ENCODE data around the gene SCN5A.

Gene SCN5A

DNA sequence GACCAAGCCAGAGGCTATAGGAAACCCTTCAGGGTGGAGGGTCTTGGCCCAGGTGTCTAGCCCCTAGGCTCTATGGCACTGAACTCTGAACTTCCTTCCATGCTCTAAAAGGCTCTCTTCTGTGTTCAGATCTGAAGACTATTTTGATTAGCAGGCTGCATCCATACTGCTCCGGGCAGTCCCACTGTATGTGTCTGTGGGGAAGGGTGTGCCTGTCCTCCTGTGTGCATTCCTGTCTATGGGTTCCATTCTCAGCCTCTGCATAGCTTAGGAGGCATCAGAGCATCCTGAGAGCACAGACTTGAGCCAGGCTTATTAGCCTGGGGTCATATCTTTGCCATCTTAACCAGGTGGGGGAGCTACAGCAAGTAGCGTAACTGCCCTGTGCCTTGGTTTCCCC lies 115.3 kb downstream of the SCN5A start:
- DNase-seq: no peak

GRCh38 chr3:38533285-38533976 lies 116.1 kb downstream of the SCN5A start:
- DNase-seq: no peak

GRCh38 chr3:38532529-38532928 lies 117.0 kb downstream of the SCN5A start:
- DNase-seq: no peak

- DNase-seq: no peak
These were observed 121.0 kb downstream of the SCN5A start for GRCh38 chr3:38528457-38528856.

DNA sequence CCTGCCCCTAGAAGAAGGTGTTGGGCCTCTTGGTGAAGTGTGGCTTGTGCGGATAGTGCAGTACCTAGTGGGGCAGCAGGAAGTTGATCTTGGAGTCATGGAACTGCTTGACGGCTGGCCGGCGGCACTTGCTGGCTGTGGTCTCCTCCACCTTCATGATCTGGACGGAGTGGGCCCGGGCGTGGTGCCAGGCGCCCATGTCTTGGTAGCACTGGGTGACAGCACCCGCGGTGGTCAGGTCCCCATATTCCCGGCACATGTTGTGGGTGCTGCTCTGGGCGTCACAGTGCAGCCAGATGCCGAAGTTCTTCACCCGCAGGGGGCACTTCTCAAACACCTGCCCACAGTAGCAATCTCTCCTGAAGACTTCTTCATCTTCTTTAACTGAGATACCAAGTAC lies 122.7 kb downstream of the SCN5A start:
- DNase-seq: no peak

DNA sequence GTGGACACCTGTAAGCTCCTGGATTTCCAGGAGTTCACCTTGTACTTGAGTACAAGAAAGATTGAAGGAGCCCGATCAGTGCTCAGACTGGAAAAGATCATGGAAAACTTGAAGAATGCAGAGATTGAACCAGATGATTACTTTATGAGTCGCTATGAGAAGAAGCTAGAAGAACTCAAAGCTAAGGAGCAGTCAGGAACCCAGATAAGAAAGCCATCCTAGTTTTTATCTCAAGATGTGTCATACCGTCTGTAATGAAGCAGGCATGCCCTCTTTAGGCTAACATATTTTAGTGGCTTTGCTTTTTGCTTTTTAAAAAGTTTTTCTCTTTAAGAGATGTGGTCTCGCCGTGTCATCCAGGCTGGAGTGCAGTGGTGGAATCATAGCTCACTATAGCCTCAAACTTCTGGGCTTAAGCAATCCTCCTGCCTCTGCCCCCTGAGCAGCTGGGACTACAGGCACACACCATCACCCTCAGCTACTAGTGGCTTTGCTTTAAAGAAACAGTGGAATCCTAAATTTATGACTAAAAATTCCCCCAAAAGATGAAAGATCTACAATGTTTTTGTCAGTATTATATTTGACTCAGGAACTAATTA lies 125.2 kb downstream of the SCN5A start:
- DNase-seq: no peak

DNA sequence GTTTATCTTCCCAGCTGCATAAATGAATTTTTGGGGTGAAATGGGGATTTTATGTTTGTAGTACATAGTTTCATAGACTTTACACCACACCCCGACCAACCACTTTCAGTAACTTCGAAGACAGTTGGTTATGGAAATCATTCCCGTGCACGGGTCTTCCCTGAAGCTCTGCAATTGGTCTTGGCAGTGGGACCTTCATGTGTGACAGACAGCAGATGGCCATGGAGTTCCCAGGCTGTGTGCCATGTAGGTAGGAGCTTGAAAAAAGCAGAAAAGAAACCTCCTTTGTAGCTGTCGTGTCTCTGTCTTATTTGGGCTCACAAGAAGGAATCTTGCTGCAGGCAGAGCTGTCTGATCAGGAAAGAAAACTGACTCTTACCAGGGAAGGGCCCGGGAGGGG lies 127.5 kb downstream of the SCN5A start:
- DNase-seq: no peak

DNA sequence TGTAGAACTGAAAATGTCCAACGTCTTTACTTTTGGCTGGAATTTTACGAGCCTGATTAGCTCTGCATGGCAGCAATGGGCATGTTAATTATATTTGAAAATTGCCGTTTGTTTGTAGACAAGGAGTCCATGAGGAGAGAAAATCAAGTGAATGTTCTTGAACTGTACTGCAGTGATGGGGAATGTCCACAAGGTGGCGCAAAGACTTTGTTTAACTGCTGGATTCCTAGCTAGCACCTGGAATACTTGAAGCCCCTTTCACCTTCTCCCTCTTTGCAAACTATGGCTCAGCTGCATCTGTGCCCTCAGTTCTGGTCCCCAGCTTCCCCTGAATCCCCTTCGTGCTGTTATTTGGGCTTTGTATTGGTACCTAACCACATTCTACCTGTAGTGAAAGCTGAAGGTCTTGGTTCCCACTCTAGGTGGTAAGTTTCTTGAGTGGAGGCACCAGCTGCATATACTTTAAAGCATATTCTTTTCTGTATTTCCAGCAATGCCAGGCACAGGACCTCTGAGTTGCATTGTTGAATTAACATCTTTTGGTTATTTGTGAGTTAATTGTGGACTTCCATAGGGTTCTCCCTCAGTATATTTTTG lies 128.0 kb downstream of the SCN5A start:
- DNase-seq: peak; percentile 47 to 64

DNA sequence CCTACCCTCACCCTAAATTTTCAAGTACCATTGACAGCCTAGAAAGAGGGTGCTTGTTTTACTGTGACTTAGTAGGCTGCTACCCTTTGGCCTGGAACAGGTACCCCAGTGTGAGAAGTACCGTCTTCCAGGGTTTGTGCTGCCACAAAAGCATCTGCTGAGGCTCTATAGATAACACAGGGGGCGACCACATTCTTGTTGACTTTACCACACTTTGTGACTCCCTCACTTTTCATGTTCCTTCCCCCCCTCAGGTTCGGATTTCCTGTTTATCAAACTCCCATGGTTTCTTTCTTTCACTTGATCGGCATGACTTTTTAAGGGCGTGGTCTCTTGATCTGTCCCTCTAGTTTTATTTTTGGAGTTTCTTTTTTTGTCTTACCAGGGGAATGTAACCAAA lies 129.8 kb downstream of the SCN5A start:
- no peak for DNase-seq

- DNase-seq: no peak
These were observed 130.5 kb downstream of the SCN5A start for GRCh38 chr3:38519000-38519399.

DNA sequence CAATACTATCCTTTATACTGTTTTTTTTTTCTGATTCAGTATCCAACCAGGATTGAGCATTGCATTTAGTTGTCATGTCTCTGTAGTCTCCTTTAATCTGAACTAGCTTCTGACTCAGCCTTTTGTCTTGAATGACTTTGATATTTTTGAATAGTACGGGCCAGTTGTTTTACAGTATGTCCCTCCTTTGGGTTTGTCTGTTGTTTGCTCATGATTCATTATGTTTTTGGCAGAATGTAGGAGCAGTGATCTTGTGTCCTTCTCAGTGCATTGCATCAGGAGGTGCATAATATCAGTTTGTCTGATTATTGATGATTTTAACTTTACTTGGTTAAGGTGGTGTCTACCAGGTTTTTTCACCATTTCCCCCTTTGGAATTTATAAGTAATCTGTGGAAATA lies 132.8 kb downstream of the SCN5A start:
- DNase-seq: no peak

DNA sequence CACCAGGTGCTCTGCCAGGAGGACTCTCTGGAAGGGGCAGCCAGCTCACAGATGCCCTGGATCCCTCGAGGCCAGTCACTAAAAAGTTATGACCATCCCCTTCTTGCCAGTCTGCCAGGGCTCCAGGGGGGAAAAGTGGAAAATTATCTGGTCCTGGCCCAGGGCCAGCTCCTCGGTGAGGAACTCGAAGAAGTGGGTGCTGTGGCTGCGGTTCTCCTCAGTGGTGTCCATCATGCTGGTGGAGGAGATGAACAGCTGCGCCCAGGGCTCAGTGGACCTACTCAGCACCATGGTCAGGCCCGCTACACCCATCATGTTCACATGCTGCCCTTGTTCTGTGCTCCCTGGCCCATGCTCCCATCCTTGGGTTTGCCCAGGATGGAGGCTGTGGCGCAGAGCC lies 134.1 kb downstream of the SCN5A start:
- no peak for DNase-seq

DNA sequence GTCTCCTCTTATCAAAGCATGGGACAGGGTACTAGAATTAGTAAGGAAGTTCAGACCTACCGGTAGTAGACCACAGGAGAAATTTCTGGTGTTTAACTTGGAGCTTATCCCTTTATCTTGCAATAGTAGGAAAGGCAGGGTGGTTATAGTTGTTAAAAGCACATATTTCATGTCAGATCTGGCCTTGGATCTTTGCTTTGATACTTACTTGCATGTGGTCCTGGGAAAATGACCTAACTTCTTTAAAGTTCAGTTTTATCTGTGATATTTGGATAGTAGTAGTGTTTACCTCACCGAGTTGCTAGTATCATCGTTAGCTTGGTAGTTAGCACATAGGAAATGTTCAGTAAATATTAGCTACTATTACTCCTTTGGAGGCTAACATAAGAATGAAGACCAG lies 137.9 kb downstream of the SCN5A start:
- no peak for DNase-seq

DNA sequence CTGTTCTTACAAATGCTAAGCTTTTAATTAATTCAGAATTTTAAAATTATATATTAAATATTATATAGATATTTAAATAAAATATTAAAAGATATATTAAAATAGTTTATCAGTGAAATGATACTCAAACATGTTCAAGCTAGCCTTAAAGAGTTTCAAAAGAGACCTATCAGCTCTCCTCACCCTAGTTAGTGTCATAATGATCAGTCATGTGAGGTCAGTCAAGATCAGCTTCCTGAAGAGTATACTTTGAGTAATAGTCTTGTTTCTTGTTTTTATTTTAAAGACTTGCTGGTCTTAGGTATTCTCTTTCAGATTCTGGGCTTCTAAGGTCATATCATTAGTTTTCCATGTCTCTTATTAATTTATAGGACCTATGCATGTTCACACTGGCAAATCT lies 138.9 kb downstream of the SCN5A start:
- no peak for DNase-seq

DNA sequence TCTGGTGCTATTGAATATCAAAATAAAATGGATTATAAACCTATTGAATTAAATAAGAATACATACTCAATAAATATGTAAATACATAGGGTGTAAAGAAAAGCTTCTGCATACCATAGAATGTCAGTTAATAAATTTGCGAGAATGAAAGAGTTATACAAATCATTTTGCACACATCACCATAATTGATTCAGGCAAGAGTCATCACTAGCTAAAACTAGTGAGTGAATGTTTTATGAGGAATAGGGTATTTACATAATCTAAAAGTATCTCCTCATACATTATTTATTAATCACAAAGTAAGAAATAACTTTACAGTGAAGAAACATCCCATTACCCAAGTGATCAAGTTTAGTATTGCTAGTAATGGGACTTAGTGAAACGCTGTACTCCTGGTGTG lies 139.8 kb downstream of the SCN5A start:
- DNase-seq: no peak

GRCh38 chr3:38507120-38507519 lies 142.4 kb downstream of the SCN5A start:
- no peak for DNase-seq

DNA sequence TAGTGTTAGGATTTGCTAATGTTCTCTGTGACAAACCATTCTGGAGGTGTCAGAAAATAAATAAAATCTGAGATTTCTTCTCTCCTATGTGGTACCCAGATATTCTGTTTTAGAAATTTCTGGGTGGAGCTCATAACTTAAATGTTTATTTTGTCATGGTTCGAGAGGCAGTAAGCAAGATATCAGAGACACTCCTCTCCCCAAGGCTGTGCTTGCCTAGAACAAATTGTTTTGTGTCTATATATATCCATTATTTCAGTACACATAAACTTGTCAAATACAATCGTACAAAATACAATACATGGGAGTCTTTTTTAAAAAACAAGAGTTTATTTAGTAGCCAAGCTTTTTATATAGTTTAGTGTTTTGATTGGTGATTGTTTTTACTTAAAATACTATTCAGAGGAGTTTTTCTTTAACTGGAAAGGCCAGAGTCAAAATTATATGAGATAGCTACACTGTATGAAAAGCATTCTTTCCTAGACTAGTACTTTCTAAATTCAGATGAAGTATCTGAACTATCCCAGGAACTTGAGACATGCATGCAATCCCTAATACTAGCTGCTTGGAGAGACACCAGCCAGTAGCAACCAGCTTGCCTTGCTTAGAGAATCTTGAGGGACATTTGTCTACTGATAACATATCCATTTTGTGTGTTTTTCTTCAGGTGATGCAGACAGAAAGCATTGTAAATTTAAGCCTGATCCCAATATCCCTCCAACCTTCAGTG lies 148.6 kb downstream of the SCN5A start:
- no peak for DNase-seq
